B cell (primary cell): ENCODE data around the gene SRRM3.

Experiments
- EZH2 ChIP-seq: IDR thresholded peaks from 2 replicates; pipeline ENCODE4 v1.6.1; 2012; ENCODE audit warnings: borderline replicate concordance, low read depth, mild to moderate bottlenecking, moderate library complexity, low read length; ENCODE audit not compliant: insufficient read depth, poor library complexity, severe bottlenecking
- TF ChIP-seq, protein P1 (sequence below): fragments of 200-600 bp; IDR thresholded peaks from one replicate; pipeline ENCODE4 v1.8.0; 2022; ENCODE audit warnings: antibody characterized with exemption, mild to moderate bottlenecking

GRCh38 chr7:76173566-76174205, 28.0 kb upstream of the SRRM3 start:
- TF ChIP-seq, protein P1, sequence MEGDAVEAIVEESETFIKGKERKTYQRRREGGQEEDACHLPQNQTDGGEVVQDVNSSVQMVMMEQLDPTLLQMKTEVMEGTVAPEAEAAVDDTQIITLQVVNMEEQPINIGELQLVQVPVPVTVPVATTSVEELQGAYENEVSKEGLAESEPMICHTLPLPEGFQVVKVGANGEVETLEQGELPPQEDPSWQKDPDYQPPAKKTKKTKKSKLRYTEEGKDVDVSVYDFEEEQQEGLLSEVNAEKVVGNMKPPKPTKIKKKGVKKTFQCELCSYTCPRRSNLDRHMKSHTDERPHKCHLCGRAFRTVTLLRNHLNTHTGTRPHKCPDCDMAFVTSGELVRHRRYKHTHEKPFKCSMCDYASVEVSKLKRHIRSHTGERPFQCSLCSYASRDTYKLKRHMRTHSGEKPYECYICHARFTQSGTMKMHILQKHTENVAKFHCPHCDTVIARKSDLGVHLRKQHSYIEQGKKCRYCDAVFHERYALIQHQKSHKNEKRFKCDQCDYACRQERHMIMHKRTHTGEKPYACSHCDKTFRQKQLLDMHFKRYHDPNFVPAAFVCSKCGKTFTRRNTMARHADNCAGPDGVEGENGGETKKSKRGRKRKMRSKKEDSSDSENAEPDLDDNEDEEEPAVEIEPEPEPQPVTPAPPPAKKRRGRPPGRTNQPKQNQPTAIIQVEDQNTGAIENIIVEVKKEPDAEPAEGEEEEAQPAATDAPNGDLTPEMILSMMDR, result no peak
- TF ChIP-seq EZH2, result no peak
